ENCODE data around the gene FSTL4.

Gene FSTL4

GRCh38 chr5:133291524-133291923 is 320.8 kb downstream of the FSTL4 start:
- DNase-seq (ENCODE audit: low read depth), result no peak

GRCh38 chr5:133290669-133291240 is 321.6 kb downstream of the FSTL4 start:
- no peak for DNase-seq (ENCODE audit: low read depth)

- no peak for DNase-seq (ENCODE audit: low read depth)
Observed at GRCh38 chr5:133289686-133290367, 322.5 kb downstream of the FSTL4 start.

GRCh38 chr5:133287500-133287899 is 324.8 kb downstream of the FSTL4 start:
- no peak for DNase-seq (ENCODE audit: low read depth)

GRCh38 chr5:133286483-133286882 is 325.9 kb downstream of the FSTL4 start:
- DNase-seq (ENCODE audit: low read depth), result no peak

DNA sequence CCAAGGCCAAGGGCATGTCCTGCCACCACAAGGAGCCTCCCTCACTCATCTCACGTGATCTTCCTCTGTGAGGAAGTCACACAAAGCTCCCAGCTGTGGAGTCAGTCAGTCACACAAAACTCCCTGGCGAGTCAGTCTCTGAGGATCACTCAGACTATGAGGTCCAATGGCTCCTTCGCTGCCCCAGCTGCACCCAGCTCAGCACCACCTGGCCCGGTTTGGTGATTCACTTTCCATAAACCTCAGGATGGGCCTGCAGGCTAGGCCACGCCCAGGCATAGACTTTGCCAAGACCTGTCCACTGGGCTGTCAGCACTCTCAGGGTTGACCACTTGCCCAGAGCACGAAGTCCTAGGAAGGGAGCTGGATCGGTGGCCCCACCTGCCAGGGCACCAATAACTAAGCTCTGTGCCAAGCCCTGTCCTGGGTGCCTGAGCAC is 326.7 kb downstream of the FSTL4 start:
- no peak for DNase-seq (ENCODE audit: low read depth)

DNA sequence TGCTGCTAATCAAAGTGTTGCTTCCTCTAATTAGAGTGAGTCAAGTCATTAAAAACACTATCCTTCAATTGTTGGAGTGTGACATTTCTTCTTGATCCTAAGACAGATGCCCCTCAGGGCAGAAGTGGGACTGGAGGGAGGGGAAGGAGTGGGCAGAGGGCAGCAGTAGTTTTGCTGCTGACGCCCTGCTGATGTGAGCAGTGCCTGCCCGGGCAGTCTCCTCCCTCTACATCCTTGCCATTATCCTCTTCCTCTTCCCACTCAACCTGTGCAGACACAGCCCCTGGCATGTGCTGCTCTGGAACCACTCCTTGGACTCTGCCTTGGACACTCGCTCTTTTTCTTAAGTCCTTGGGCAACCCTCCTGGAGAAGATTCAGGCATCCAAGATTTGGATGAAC is 328.0 kb downstream of the FSTL4 start:
- no peak for DNase-seq (ENCODE audit: low read depth)

GRCh38 chr5:133278317-133278716 is 334.0 kb downstream of the FSTL4 start:
- no peak for DNase-seq (ENCODE audit: low read depth)

DNA sequence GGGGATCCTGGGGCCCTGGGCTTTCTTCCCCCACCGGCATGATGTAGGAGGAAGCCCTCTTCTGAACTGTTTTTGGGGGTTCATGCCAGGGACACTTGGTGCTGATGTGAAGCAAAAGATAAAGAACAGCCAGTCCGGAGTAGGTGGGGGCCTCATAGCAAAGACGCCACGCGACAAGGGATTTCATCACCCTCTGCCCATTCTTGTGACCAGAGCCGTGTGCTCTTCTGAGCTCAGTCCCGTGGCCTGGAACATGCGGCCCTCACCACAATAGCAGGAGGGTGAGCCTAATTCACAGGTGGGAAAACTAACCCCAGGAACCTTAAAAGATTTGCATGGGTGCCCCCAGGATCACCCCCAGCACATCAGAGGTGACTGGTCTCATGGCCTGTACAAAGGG is 334.6 kb downstream of the FSTL4 start:
- no peak for DNase-seq (ENCODE audit: low read depth)

- no peak for DNase-seq (ENCODE audit: low read depth)
Observed at GRCh38 chr5:133276171-133276570, 336.2 kb downstream of the FSTL4 start.

GRCh38 chr5:133275631-133276030 is 336.7 kb downstream of the FSTL4 start:
- no peak for DNase-seq (ENCODE audit: low read depth)

DNA sequence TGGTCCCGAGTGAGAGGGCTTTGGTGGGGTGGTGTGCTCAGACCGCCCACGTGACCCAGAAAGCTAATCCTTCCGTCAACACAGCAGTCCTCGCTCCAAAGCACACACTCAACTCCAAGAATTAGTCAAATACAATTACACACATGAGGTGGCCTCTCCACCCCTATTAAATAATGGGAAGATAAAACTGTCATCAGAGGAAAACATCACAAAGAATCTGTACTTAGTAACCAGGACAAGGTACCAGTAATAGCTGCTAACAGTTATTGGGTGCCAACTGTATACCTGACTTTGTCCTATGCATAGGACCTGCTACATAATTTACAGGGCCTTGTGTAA is 337.8 kb downstream of the FSTL4 start:
- no peak for DNase-seq (ENCODE audit: low read depth)

- no peak for DNase-seq (ENCODE audit: low read depth)
Observed at GRCh38 chr5:133273661-133274596, 338.4 kb downstream of the FSTL4 start.

DNA sequence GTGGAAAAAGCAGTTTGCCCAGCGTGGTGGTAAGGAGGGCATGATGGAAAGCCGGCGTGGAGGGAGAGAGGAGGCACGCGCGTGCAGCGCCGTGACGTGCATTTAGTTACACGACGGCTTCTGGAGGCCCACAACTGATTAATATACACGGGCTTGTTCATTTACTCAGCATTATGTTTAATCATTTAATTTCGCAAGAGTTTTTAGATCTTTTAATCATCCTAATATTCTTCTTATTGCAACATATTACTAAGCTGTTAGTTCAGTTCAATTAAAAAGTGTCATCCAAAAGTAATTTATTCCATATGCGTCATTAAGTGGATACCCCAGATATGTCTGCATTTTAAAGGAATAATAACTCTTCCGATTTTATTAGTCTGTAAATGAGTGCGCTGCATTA is 340.0 kb downstream of the FSTL4 start:
- DNase-seq (ENCODE audit: low read depth), result no peak

- DNase-seq (ENCODE audit: low read depth), result no peak
Observed at GRCh38 chr5:133271606-133272005, 340.7 kb downstream of the FSTL4 start.

DNA sequence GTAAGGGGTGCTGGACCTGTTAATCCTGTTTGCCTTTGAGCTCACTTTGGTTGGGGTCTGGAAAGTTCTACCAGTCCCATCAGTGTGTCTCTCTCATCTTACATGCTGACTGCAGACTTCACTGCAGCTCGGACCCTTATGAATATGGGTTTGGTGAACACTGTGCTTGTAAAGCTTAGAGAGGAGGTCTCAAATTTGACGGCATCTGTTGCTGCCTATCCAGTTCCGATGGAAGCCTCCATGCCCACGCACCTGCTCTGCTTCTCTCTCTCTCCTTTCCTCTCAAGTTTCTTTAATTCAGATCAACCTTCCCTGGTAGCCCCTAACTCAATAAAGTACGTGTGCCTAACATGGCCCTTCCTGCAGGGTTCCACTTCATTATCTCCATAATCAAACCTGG is 342.6 kb downstream of the FSTL4 start:
- no peak for DNase-seq (ENCODE audit: low read depth)

DNA sequence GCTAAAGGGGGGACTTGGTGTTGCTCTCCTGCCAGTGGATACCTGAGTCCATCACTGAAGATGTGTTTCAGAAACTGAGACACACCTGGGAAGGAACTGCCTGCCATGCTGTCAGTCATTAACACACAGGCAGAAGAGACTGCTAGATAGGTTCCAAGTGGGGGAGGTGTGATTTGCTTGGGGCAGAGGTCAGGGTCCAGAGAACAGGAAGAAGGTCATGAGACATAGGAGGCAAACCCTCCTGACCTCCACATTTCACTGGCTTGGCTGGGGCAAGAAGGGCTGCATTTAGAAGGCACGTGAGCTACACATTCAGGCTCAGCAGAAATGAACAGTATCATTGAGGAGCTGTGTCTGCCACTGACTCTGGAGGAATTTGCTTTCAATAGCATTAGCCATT is 344.7 kb downstream of the FSTL4 start:
- no peak for DNase-seq (ENCODE audit: low read depth)

GRCh38 chr5:133266966-133267365 is 345.4 kb downstream of the FSTL4 start:
- no peak for DNase-seq (ENCODE audit: low read depth)

- no peak for DNase-seq (ENCODE audit: low read depth)
Observed at GRCh38 chr5:133266527-133266878, 345.8 kb downstream of the FSTL4 start.

DNA sequence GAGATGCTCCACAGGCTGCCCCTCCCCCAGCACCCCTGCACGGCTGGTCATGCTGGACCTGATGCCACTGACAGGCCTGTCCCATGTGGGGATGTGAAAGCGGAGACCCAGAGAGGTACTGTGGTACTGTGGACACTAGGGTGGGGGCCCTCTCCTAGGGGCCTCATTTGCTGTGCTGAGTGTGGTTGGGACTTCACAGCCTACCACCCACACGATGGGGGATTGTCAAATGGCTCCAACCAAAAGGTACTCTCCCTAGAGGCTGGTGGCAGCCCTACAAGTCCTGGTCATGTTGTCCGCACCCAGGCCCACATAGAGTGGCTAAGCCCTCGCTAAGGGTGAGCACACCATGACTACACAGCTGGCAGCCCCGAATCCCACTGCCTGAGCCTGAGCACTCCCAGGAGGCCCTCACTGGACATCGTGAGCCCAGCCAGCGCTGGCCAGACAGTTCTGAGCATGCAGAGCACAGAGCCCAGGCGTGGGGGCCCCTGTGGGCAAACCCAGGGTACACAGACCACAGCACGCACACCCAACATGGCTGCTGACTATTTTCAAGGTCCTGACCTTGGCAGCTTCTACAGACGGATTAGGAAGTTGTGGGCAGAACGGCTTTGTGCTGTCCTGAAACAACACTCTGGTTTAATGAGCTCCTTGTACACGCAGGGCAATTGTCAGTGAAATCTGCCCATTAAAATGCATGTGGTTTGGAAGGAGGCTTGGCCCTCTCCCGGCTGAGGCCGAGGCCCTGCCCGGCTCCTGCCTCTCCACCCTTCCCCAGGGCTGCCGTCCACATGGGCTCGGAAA is 346.4 kb downstream of the FSTL4 start:
- DNase-seq (ENCODE audit: low read depth), result peak; percentile 24

DNA sequence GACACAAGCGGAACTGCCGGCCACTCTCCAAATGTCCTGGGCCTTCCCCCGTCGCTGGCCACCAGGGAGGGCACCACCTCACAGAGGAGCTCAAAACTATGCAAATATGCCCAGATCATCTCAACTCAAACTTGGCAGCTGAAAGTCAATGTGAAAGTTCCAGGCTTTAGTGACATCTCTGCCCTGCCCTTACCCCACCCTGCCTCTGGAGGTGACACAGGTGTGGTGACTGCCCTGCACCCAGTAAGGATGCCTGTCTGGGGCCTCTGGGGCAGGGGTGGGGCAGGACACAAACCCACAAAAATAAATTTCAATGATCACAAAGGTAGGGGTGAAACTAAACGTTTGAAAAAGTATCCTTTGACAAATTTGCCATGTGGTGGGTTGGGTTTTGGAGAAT is 347.1 kb downstream of the FSTL4 start:
- no peak for DNase-seq (ENCODE audit: low read depth)

DNA sequence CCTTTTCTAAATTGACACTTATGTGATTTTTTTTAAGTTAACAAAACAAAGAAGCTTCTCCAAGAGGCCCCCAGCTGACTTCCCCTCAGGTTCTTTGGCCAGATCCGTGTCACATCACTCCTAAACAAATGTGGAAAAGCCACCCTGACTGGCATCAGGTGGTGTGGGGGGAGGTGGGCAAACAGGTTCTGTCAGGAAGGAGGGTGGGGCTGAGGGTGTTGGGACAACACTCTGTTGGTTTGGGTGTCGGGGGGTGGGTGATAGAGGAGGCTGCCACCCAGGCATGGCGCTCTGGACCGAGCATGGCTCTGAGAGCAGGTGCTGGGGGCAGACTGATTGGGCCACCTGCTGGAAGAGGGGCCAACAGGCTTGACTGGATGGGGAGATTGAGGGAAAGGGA is 349.7 kb downstream of the FSTL4 start:
- DNase-seq (ENCODE audit: low read depth), result no peak
